ACHN (cell line): ENCODE measurements around the gene PTPN9.
"Not testable (repeated sequence)": the region's sequence is repeated elsewhere in the genome, so short reads cannot be mapped to it uniquely, and the experiment has no call there.

ENCODE experiments used
- DNase-seq: peaks from one replicate; pipeline ENCODE4 v3.0.0-alpha.2; 2015
- in situ Hi-C: cut with HindIII; loops from 2 replicates; pipeline ENCODE4 v1.10.0; 2017; ENCODE audit warnings: low sequenced_read_pairs, low pct_ligation_motif_present, low pct_unique_long_range_greater_than_20kb

Gene PTPN9

DNA sequence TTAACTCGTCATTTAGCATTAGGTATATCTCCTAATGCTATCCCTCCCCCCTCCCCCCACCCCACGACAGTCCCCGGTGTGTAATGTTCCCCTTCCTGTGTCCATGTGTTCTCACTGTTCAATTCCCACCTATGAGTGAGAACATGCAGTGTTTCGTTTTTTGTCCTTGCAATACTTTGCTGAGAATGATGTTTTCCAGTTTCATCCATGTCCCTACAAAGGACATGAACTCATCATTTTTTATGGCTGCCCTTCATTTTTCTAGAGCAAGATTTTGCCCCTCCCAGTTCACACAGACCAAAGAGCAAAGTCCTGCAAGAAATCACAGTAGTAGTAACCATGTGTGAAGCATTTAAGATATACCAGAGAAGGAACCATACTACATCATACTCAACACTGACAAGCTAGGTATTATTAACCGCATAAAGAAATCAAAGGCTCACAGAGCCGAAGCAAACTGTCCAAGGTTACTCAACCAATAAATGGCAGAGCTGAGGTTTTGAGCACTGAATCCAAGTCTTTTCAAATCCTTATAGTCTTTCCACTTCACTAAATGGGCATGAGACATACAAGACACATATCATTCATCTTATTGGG is 36.1 kb downstream of the PTPN9 start:
- in situ Hi-C loops = not testable (repeated sequence)
- peak; percentile 24 for DNase-seq

GRCh38 chr15:75542386-75542797 is 36.7 kb downstream of the PTPN9 start:
- peak; percentile 33 for DNase-seq
- in situ Hi-C loops = no loop called here

- no peak for DNase-seq
- in situ Hi-C loops = no loop called here
These were observed 40.7 kb downstream of the PTPN9 start for GRCh38 chr15:75538376-75538775.

DNA sequence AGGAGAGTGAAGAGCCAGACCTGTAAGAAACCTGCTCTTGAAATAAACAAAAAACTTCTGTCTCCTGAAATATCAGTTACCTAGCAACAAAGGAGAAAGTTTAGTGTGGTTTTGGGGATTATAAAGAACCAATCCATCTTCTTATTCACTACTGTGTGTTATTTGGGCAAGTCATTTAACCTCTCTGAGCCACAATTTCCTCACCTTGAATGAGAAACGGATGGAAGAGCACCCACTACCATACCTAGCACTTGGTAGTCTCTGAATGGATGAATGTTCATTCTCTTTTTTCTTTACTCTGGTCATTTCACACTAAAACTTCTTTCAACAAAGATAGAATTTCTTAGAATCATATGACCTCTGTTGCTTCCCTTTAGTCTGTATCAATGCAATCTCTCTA is 45.2 kb downstream of the PTPN9 start:
- in situ Hi-C loops = no loop called here

DNA sequence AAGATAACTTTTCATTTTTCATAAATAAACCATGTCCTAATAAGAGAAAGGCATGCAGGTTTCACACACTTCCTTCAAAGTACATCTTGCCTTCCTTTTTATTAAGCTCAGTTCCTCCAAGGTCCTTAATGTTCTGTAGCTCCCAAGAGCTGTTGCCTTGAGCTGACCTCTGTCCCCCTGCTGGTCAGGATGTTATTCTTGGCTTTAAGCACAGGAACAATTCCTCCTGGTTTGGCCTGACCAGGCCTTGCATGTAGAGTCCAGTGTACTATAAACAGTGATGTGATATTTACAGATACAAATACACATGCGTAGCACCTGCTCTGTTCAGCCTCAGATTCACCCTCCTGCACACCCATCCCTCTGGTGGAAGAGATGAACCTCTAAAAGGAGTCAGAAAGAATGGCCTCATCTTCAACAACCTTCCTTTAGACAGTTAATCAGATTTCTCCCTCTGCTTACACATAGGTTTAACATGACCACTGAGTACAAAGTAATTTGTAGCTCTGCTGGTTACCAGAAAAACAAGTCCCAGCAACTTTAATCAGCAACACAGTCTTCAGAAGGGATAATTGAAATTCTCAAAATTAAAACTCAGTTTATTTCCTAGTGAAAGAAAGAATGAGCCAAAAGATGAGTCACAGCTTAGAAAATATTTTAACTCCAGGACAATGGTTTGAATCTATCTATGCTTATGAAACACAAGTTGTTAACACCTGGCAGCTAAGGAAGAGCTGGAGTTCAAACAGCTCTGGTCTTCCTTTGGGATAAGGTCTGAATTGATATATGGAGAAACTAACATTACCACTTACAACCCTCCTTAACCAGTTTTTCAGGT is 46.5 kb downstream of the PTPN9 start:
- DNase-seq = peak; percentile 66
- in situ Hi-C loops = no loop called here

More for the DNA sequence above, 45.2 kb downstream of the PTPN9 start:
- no peak for DNase-seq

GRCh38 chr15:75531041-75531450 is 48.1 kb downstream of the PTPN9 start:
- no peak for DNase-seq
- in situ Hi-C loops = no loop called here

DNA sequence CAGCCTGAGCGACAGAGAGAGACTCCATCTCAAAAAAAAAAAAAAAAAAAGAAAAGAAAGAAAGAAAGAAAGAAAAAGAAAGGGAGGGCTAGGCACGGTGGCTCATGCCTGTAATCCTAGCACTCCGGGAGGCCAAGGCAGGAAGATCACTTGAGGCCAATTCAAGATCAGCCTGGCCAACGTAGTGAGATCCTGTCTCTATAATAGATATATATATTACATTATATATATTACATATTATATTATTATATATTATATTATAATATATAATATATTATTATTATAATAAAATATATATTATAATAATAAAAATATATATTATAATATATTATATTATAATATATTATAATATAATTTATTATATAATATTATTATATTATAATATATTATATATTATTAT is 48.9 kb downstream of the PTPN9 start:
- DNase-seq = no peak
- in situ Hi-C loops = no loop called here

DNA sequence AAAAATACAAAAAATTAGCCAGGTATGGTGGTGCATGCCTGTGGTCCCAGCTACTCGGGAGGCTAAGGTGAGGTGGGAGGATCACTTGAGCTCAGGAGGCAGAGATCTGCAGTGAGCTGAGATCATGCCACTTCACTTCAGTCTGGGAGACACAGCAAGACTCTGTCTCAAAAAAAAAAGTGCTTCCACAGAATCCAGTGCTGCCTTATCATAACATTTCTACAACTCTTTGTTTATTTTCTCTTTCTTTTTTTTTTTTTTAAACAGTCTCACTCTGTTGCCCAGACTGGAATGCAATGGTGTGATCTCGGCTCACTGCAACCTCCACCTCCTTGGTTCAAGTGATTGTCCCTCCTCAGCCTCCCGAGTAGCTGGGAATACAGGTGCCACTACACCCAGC is 53.4 kb downstream of the PTPN9 start:
- in situ Hi-C loops, DNase-seq: not testable (repeated sequence)

DNA sequence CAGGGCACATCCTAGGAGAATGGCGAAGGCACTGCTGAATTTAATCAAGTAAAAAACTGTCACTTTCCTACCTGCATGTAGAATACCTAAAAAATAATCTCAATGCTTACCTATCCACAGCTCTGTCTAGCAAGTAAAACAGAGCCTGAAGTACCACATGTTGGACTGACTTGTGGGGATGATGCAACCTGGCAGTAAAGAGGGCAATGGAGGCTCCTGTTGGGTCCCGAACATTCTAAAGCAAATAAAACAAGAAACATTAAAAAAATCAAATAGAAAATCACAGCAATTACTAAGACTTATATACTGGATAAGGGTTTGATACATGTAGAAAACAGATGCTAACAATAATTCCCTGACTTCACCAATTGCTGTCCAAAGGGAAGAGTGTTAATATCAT is 56.1 kb downstream of the PTPN9 start:
- no peak for DNase-seq
- in situ Hi-C loops = no loop called here

DNA sequence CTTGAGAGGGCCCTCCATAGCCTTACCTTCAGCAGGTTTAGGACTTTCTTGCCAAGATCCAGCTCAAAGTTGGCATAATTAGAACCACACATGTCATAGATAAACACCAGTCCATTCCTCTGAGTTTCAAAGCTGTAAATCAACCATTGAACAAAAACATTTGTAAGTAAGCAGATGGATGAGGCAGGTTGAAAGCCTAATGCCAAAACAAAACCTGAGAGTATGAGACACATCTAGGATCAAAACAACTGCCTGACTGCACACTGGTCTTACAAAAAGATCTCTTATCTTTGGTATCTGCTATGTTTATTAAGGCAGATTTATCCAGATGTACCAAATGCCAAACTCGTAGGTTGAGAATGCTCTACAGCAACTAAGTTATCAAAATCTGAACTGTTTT is 61.9 kb downstream of the PTPN9 start:
- in situ Hi-C loops = no loop called here
- DNase-seq = no peak

DNA sequence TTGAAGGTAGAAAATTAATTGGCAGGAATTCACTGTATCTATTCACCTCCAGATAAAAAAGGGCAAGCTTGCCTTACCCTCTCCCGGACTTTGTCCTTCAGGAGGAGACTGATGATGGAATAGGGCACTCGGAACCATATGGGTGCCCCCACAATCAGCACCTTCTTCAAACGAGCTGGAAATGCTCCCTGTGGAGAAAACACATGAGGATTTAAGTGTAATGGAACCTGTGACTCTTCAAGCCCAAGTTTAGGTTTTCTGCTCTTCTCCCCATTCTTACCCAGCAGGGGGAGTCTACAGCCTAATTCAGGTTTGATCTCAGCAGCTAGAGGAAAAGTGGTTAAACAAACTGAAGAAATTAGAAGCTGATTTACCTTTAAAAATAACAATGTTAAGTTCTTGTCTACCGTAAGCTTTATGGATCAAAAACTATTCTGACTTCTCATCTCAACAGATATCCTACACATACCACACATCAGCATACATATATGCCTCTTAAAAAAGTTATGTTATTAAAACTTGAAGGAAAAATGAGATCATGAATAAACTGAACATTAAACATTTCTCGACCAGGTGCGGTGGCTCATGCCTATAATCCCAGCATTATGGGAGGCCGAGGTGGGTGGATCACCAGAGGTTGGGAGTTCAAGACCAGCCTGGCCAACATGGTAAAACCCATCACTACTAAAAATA is 70.1 kb downstream of the PTPN9 start:
- peak; percentile 32 for DNase-seq
- in situ Hi-C loops = no loop called here

DNA sequence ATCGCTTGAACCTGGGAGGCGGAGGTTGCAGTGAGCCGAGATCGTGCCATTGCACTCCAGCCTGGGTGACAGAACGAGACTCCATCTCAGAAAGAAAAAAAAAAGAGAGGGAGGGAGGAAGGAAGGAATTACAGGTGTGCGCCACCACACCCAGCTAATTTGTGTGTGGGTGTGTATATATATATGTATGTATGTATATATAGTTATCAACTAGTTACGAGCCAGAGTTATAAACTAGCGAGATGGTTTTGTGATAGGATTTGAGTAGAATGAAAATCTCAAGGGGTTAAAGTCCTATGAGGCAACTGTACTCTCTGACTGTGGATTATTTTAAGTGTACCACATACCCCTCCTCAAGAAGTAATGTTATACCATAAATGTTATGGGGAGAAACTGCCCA is 76.8 kb downstream of the PTPN9 start:
- in situ Hi-C loops = no loop called here
- no peak for DNase-seq

- in situ Hi-C loops = no loop called here
- no peak for DNase-seq
These were observed 85.4 kb downstream of the PTPN9 start for GRCh38 chr15:75493732-75494131.

DNA sequence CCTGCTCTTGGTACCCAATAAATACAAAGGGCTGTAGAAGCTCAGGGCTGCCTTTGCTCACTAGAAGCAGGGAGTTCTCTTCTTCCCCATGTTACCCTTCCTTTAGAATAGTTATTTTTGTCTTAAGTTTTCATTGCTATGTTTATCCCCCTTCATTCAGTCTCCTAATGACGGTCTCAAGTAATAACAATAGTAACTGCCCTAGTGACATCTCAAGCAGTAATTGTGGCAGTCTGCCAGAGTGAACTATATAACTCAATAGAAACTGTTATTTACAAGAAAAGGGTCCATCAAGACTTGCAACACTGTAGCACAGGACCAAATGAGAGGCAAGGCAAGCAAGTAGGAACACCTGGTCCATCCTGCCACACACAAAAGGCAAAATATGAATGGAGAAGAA is 95.2 kb downstream of the PTPN9 start:
- in situ Hi-C loops = no loop called here
- no peak for DNase-seq

GRCh38 chr15:75483556-75483955 is 95.6 kb downstream of the PTPN9 start:
- in situ Hi-C loops, DNase-seq: not testable (repeated sequence)

DNA sequence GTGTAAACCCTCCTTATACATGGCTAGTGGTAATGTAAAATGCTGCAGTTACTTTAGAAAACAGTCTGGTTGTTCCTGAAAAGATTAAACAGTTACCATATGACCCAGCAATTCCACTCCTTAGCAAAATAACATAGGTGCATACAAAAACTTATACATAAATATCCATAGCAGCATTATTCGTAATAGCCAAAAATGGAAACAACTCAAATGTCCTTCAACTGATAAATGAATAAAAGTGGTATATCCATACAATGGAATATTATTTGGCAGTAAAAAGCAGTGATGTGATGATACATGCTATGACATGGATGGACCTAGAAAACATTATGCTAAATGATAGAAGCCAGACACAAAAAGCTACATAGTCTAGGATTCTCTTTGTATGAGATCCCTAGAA is 96.0 kb downstream of the PTPN9 start:
- DNase-seq = no peak
- in situ Hi-C loops = no loop called here

DNA sequence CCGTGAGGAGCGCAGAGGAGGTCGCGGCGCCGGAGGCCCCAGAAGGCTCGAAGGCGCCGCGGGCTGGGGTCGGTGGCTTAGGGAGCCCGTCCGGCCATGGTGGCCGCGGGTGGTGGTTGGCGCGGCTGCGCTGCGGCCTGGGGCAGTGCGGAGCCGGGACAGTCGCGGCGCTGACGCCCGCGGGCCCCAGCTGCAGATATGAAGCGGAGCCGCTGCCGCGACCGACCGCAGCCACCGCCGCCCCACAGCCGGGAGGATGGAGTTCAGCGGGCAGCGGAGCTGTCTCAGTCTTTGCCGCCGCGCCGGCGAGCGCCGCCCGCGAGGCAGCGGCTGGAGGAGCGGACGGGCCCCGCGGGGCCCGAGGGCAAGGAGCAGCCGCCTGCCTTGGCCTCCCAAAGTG is 98.7 kb downstream of the PTPN9 start:
- in situ Hi-C loops, DNase-seq: not testable (repeated sequence)

DNA sequence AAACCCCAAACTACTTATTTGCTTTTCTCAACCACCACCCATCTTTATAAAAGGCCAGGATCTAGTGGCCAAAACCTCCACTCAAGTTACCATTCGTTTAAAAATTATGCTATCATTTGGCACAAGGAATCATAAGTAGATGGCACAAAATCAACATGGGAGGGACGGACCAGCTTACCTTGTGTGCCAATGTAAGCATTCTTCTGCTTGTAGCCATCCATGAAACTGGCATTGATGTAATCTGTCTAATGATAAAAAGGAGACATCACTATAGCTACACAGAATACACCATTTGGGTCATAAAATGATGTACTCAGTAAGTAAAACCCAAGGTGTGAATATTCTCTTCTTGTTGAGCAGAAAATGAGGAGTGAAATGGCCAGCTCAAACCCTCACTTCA is 99.4 kb downstream of the PTPN9 start:
- DNase-seq = no peak
- in situ Hi-C loops = no loop called here

- in situ Hi-C loops = not testable (repeated sequence)
These were observed 102.0 kb downstream of the PTPN9 start for GRCh38 chr15:75477094-75477493.

More at GRCh38 chr15:75477094-75477493, 102.0 kb downstream of the PTPN9 start:
- not testable (repeated sequence) for DNase-seq
